GM19395 (cell line): ENCODE data around the gene COL4A2.
"Not testable (repeated sequence)": the region's sequence is repeated elsewhere in the genome, so short reads cannot be mapped to it uniquely, and the experiment has no call there.

Source experiments
- ATAC-seq: cut with Tn5 transposase; IDR thresholded peaks from one replicate; pipeline ENCODE4 v1.9.1; 2021; ENCODE audit warnings: mild to moderate bottlenecking, moderate library complexity; ENCODE audit not compliant: unreplicated experiment

Gene COL4A2

DNA sequence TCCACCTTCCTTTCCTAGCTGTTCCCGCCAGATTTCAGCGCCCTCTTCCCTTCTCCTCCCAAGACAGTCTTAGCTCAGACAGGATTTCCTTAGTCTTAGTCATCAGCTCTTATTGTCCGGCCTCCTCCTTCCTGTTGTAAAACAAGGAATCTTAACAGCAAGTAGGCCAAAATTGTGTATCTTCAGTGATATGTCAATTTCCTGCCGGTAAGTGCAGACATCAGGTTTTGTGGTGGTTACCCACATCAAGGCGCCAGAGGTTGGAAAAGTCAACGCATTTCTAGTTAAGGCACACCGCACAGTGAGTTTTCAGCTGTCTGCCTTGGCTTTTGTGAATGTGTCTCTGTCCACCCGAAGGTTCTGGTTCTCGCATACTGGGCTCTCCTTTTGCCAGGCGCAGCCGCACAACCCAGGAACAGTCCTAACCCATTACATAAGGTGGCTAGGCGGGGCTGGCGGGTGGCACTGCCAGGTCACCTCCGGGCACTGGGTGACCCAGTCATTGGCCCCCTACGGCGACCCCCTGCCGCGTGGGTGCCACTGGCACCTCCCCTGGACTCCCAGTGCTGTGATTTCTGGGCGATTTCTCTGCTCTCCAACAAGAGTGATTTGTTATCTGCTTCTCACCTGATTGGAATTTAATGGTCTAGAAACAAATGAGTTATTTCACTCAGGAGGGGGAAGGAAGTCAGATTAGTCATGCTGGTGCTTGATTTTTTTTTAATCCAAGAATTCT lies 12.9 kb downstream of the COL4A2 start:
- ATAC-seq, result no peak

DNA sequence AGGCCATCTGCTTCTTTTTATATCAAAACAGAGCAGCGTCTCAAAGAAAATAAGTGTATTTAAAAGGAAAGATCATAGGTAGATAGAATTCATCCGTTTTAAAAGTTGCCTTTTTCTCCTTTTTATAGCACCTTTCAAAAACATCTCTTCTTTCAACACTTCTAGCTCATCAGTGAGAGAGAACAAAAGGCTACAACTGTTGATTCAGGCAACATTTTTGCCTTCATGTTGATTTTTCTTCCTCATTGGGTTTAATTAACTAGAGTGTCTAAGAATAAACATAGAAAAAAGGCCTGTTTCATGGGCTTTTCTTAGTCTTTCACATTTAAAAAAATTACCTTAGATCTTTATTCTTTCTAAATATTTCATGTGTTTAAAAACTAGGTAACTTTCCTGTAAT lies 13.6 kb downstream of the COL4A2 start:
- no peak for ATAC-seq

DNA sequence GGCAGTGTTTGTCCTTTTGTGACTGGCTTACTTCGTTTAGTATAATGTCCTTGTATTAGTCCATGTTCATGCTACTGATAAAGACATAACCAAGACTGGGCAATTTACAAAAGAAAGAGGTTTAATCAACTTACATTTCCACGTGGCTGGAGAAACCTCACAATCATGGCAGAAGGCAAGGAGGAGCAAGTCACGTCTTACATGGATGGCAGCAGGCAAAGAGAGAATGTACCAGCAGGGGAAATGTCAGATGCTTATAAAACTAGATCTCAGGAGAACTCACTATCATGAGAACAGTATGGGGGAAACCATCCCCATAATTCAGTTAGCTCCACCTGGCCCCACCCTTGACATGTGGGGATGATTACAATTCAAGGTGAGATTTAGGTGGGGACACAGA lies 14.5 kb downstream of the COL4A2 start:
- ATAC-seq, result not testable (repeated sequence)

DNA sequence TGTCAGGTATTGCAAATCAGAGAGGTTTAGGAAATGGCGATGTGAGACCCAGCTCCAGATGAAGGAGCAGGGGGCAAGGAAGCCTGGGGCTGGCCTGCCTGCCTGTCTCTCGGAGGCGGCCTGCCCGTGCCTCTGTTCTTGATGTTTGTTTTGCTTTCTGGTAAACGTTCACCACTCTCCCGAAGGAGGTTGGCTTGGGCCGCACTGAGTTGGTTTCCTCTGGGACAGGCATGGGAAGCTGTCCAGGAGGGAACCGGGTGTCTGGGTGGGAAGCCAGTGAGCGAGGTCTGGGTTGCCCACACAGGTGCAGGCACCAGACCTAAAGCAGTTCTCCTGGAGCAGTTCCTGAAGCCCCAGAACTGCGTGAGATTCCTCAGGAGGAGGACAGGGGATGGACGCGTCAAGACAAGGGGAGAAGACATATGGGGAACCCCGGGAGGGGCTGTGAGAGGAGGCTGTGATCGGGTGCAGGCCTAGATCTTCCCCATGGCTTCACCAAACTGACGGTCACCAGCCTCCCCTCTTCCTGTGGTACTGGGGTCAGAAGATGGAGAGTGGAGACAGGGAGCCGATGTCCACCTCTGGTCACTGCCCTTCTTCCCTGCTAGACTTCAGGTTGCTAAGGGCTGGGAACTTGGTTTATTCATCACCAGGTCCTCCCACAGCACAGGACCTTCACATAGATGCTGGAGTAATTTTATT lies 15.2 kb downstream of the COL4A2 start:
- no peak for ATAC-seq

DNA sequence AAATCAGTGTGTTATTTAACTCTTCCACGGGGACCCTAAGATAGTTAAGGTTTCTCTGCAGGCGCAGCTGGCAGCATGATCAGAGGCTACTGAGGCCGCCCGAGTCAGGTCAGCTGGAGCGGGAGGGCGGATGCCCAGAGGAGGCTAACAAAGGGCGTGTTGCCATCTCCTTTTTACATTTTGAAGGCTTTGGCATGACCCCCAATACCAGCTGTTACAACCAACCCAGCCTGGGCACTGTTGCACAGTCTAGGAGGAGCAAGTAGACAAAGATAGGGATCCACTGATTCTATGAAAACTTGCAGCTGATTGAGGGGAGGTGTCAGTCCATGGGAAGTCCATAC lies 15.7 kb downstream of the COL4A2 start:
- no peak for ATAC-seq

DNA sequence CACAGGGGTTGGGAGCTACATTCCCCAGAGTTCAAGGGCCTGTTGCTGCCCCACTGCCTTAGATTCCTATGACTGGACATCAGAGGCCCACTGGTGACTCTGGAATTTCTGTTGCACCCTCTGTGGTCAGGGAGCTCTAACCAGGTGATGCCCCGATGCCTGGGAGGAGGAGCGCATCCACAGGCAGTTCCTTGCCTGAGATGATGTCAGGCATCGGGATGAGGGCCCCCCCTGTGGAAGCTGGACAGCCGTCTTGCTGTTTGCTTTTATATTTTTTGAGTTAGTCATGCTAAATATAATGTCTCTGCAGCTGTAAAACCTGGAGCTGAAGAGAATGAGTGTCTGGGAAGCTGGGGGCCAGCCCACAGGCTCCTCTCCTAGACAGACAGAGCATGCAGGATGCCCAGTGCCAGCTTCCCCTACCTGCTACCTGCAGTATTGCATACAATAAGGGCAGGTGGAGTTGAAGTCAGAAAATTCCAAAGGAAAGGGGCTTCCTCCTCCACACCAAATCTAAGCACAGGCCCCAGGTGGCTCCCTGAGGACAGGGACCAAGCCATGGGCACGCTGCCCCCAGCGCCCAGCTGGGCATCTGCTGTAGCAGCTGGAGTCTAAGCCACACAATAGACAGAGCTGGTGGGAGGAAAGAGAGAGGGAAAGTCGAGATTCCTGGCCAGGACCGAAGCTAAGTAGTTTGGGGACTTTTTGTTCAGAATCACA lies 16.2 kb downstream of the COL4A2 start:
- no peak for ATAC-seq

DNA sequence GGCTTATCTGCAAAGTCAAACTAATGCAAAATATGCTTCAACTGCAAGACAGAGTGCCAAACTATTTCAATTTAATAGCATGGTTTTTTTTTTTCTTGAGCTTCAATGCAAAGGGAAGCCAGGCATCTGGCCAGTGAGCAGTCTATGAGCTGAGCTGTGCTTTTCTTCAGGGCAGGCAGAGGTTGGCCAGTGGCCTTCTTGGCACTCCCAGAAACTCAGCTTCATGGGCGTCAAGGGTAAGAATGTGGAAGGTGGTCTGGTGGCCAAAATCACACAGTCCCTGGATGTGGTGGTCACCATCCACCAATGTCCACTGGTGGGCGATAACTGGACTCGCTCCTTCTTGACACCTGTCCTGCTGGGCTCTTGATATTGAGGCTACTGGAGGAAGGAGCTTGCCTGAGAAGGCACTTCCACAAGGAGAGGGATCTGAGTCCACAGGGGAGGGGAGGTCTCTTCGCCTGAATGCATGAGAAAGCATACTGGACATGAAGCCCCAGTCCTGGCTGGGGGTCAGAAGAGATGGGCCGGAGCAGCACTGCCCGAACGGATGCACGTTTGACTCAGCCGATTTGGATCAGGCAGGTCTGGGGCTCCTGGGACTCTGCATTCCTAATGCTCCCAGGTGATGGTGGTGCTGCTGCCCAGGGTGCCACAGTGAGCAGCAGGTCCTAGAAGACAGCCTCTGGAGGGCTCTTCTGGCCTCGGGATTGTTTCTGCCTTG lies 17.1 kb downstream of the COL4A2 start:
- no peak for ATAC-seq

DNA sequence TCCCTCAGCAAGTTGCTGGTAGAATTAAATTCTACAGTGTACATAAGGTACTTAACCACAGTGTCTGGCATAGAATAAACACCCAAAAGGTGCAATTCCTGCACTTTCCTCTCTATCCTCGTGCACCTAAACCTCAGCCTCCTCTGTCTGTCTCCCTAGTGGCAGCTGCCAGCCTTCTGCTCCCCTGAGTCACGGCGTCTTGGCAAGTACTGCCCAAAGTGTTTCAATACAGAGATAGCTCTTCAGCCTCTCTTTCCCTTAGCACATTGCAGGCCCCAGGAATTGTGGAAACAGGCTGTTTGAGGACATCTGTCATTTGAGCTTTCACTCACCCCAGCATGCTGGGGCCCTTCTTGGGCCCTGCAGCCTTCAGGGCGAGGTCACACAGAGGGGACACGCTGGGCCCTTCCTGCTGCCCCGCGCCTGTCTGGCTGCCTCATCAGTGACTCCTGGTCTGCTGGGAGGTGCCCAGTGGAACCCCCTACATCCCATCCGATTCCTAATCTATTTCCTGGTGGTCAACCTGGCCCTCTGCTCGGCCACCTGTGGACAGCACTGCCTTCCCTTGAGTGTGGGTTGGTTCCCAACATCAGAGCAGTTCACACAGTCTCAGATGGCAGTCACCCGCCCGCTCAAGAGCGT lies 19.3 kb downstream of the COL4A2 start:
- no peak for ATAC-seq

DNA sequence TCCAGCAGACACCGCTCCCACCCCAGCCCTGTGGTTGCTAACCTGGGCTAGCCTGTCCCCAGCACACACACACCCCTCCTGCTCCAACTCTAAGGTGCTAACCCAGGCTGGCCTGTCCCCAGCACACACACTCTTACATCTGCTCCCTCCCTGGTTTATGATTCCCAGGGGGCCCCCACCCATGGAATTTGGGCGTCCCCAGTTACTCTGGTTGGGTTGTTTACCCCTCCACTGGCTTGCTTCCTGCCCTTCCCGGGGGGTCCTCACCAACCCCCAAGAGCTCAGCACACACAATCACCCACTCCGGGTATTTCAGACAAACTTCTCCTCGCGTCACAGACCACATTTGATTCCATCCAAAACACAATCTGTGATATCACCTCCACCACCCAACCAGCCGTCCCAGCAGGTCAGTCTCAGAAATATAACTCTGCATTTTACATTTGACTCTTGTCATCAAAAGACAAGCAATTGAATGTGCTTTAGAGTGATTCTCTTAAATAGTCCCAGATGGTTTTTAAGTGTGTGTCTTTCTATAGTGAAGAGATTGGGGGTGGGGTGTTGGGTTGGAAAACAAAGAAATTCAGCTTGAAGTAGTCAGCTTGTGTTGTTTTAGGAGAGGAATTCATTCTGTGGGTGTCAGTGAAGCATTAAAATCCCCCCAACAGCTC lies 20.1 kb downstream of the COL4A2 start:
- ATAC-seq, result no peak

DNA sequence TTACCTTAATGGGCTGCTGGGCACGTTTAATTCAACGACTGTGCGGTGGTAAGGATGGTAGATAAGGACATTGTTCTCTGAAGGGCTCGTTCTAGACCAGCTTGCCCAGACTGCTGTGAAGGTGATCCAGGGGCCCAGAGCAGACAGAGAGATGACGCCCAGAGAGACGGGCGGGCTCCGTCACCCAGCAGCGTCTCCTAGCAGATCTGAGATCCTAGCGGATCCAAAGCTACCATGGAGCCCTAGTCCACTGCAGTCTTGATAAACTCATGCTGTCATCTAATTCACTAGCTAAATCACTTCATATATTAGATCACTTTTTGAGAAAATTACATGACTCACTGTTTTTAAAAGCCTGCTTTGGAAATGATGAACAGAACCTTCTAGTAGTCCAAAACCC lies 21.5 kb downstream of the COL4A2 start:
- ATAC-seq, result no peak

DNA sequence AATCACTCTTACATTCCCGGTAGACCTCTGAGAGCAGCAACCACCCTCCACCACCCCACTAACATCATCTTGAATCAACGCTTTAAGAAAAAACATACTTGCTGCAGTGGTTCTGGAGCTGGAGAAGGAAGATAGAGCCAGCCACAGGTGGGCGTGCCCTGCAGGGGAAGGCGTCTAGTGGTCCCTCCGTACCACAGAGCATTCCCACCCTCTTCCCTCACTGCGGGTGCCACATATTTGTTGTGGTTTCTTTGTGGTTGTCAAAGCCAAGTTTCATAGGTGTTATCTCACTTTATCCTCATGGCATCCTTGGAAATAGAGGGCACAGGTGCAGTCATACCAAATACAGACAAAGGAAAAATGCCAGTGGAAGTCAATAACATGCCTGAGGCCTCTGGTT lies 22.2 kb downstream of the COL4A2 start:
- no peak for ATAC-seq

DNA sequence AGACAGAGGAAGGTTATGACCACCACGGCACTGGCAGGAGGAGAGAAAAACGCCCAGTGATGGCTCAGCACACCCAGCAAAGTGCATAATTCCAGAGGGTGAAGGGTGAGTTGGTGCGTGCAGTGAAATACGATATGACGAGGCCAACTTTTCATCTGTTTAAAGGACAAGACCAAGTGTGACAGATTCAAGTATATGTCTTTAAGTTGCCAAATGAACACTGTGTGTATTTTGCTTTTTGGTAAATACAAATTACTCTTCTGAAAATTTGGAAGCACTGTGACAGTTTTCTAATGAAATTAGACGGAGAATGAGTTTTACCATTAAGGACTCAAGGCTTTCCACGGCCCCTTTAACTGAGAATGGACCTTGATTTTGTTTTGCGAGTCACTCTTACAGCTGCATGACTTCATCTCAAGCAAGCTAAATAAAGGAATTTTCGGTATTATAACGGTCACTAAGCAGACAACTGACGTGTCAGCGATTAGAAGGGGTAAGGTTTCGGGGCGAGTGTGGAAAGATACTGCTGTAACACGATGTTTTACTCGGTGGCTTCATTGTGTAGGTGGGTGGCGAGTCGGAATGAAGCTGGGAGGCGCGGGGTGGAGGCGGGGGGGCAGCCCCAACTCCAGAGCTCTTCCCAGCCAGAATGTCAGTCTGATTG lies 22.8 kb downstream of the COL4A2 start:
- ATAC-seq, result no peak

DNA sequence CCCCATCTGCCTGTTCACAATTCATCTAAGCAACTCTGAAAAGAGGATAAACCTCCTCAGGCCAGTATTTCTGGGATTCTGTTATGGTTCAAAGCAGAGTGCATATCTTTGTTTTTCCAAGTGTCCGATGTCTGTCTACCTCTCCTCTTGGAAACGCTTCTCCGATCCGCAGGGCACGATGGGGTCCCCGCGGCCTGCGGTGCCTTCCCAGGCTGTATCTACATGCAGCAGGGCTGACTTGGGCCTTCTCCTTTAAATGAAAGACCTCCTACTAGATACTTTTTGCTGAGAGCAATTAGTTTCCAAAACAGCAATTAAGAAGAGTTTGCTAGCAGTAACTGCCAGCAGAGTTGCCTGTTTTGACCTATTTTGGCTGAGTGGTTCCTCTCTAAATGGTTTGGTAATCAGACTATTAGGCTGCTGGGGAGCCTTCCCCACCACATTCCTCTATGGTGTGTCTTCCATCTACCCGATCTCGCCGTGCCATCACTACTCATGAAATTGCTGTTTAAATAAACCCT lies 23.5 kb downstream of the COL4A2 start:
- no peak for ATAC-seq

DNA sequence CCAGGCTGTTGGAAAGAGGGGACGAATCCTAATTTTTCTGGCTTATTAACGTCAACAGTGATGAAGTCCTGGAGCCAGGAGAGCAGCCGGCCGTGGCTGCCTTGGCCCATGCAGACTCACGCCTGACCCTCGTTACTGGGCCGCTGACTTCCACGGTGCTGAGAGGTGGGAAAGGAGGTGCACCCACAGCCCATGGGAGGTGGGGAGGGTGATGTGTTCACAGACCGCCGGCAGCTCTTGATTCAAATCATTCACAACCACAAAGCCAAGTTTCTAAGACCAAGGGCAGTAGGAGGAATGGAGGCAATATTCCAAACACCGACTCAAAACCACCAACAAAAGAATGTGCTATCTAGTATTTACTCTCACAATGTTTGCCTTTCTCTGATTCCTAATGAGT lies 24.3 kb downstream of the COL4A2 start:
- ATAC-seq, result no peak

DNA sequence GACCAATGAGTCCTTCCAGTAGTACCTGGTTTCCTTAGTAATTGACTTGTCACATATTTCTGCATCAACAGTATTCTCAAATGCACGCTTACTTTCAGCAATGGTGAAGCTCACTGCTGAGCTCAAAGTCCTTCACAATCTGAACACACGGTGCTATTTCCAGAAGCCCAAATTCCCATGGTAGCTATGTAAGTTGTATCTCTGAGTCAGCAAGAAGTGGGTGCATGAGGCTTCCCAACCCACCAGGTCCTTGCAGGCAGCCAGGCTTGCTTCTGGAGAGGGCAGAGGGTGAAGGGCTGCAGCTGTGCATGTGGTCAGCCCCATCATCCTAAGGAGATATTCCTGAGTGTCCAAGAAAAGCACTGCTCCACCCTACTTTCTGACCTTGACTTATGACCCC lies 25.7 kb downstream of the COL4A2 start:
- no peak for ATAC-seq

DNA sequence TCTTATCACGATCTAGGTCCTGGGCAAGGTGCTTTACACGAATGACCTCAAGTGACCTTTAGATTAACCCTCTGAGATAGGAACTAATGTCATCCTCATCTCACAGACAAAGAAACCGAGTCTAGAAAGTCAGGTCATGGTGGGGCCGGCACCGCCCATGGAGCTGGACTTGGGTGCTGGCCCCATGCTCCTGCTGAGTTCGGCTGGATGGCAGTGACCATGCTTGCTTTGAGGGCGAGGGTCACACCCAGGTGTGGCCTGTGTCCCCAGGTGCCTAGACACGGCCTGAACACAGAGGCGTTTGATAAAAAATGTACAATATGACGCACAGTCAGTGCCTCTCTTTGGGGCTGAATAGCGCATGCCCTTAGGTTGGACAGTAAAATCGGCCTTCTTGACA lies 26.8 kb downstream of the COL4A2 start:
- ATAC-seq, result no peak

DNA sequence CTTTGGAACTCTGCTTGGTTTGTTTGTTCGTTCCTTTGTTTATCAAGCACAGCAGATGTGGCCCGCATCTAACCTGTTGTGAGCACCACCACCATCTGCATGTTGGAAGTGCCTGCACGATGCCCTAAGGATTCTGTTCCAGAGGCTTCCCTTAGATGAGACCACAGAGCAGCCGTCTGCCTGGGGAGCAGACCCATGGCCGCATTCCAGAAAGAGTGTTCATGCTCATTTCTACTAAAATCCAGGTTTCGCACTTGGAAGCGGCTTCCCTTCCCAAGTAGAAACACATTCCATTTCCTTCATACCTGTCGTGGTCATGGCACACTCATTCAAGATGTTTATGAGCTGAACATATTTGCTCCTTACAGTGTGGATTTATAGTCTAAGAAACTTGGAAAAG lies 27.2 kb downstream of the COL4A2 start:
- ATAC-seq, result no peak

DNA sequence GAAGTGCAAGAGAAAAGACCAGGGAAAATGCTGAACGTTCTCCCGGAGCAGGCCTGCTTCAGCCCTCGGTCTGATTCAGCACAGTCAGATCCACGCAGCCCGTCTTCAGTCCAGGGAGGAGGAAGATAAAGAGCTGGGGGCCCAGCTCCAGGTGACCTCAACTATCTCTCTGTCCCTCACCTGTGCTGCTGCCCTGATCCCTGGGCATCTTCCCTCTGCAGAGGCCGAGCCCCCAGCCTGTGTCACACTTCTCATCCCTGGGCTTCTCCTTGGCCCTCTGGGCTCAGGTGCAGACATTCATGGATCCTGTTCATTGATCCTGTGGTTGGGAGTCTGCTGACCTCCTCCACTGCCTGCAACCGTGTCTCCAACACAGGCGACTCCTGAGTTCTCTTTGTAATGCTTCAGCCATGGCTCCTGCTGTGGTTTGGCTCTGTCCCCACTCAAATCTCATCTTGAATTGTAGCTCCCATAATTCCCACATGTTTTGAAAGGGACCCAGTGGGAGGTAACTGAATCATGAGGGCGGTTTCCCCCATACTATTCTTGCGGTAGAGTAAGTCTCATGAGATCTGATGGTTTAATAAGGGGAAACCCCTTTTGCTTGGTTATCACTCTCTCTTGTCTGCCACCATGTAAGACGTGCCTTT lies 27.9 kb downstream of the COL4A2 start:
- no peak for ATAC-seq

DNA sequence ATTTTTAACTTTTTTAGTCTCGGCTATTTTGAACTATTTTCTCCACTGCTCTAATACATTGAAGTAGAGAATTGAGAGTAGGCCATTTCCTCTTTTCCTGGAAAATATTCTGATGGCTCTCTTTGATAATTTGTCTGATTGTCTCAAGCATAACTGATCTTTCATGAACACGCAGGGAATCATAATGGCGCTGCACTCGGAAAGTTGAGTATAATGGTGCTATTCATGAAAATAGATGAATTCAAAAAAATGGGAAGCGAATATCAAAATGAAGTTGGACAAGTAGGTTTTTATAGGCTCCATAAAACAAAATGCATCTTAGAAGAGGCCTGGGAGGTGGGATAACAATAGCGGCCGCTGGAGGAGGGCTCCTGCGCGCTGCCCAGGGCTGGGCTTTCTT lies 29.0 kb downstream of the COL4A2 start:
- no peak for ATAC-seq
